ENCODE measurements around the gene LGR4. TPM values are rescaled to one million over a fixed set of nuclear protein-coding genes. Genes with fewer than 3 reads are reported as not detected.

The LGR4 gene
- total and polyA plus RNA-seq, 10 of the 15 experiments (the other 5 are each of a cell fraction or from before 2014, with no cell fraction given), result under 0.01 to 0.64 (median 0.04) TPM; not detected in 5

GRCh38 chr11:27317751-27318150, 154.8 kb downstream of the LGR4 start:
- Histone ChIP-seq H3K27me3 (replicated peaks in 1 of 2; ENCODE audit: control insufficient read depth in 2 of 2, insufficient read depth in 2 of 2, low read length in 1 of 2) (no peaks in the 10 kb centered on the region), H4K20me1 (ENCODE audit: control insufficient read depth, insufficient read depth) (no peaks in the 10 kb centered on the region), H3K9ac (ENCODE audit: control insufficient read depth, insufficient read depth, low read length) (no peak overlapping the region), H3K79me2 (ENCODE audit: control insufficient read depth, insufficient read depth, low read length) (no peaks in the 10 kb centered on the region), H3K4me2 (ENCODE audit: control insufficient read depth, insufficient read depth) (no peak overlapping the region), H3K4me3 (no peak overlapping the region), H3K27ac (ENCODE audit: control insufficient read depth, insufficient read depth) (no peak overlapping the region), H2AFZ (ENCODE audit: control insufficient read depth, low read depth, low read length) (no peak overlapping the region), H3K4me1 (ENCODE audit: control insufficient read depth, insufficient read depth, low read length) (no peaks in the 10 kb centered on the region), H3K36me3 (ENCODE audit: control insufficient read depth in 2 of 2, insufficient read depth in 2 of 2, low read length in 1 of 2) (no peaks in the 10 kb centered on the region), H3K9me3 (replicated peaks; ENCODE audit: control insufficient read depth, insufficient read depth, low read length) (no peaks in the 10 kb centered on the region)
- ChIA-PET SMC1A (ENCODE audit: uncharacterized antibody, unreplicated experiment) (interaction anchor here (0.6 kb wide), 1 partner anchor 178 kb away, joined by 3 read pairs; no protein-coding TSS in a partner anchor), CTCF (interaction anchor here (0.8 kb wide), 1 partner anchor 1357 kb away, joined by 4 read pairs; no protein-coding TSS in a partner anchor), RAD21 (ENCODE audit: unreplicated experiment) (interaction anchor here (0.9 to 1.5 kb wide), 2 partner anchors 21 to 84 kb away, joined by 4 read pairs; no protein-coding TSS in a partner anchor), POLR2A (no interaction called here)
- no peak for ATAC-seq
- in situ Hi-C loops (cut with MboI) (no loop called here), intact Hi-C loops (cut with micrococcal nuclease; ENCODE audit: unreplicated experiment) (no loop called here)
- TF ChIP-seq CHD4 (IDR thresholded peaks at IDR 0.05) (no peak), SIX5 (IDR thresholded peaks at IDR 0.05; ENCODE audit: low read depth, low read length, severe bottlenecking) (no peak), CHD2 (IDR thresholded peaks at IDR 0.05; ENCODE audit: borderline replicate concordance, low read depth, low read length) (no peak), ZNF24 (IDR thresholded peaks at IDR 0.05) (no peak), SIN3A (IDR thresholded peaks at IDR 0.05; ENCODE audit: low read depth, low read length) (no peak), POU2F2 (IDR thresholded peaks at IDR 0.05; ENCODE audit: borderline replicate concordance, low read depth, low read length) (no peak), RELA (IDR thresholded peaks at IDR 0.05; ENCODE audit: borderline replicate concordance, partially characterized antibody) (no peak), BCLAF1 (IDR thresholded peaks at IDR 0.05) (no peak), CHD1 (IDR thresholded peaks at IDR 0.05; ENCODE audit: low read depth, low read length) (no peak), JUND (IDR thresholded peaks at IDR 0.05; ENCODE audit: low read depth, low read length) (no peak), BHLHE40 (IDR thresholded peaks at IDR 0.05; ENCODE audit: borderline replicate concordance in 1 of 2, low read depth in 2 of 2, low read length in 1 of 2) (no peak)
- DNase-seq (ENCODE audit: low read depth, low spot score), result no peak
- WGBS (ENCODE audit: insufficient coverage, insufficient replicate concordance, low lambda C conversion rate, missing lambda C conversion rate), result 67% methylated on average over 2 of the region's 2 CpGs
- no TSS peak for BruUV-seq (replicated peaks)
- no peak for FAIRE-seq

Small RNAs within 50 kb of the gene (microRNA-seq; reads per million reads assigned to microRNA genes)
- gene MIR8087, result not detected

Small RNAs within 50 kb of the gene (small RNA-seq; reads per million reads assigned to genes)
- not detected for gene AC100771.1
- not detected for gene MIR8087
- not detected for gene RNA5SP339

Other genes with a start within 250 kb of the LGR4 start
- gene CCDC34, start 109.6 kb downstream of the LGR4 start, total RNA-seq (2014; rRNA removed), result 8.0 and 8.9 TPM in 2 replicates
- 22.3 and 22.9 TPM in 2 replicates for gene CCDC34, start 109.6 kb downstream of the LGR4 start, total RNA-seq (2014; rRNA removed; fragmentation: Illumina TruSeq; extraction: Trizol)
- gene CCDC34, start 109.6 kb downstream of the LGR4 start, total RNA-seq (2021), result 15.8 and 16.2 TPM in 2 replicates
- 10.7 and 16.4 TPM in 2 replicates for gene CCDC34, start 109.6 kb downstream of the LGR4 start, polyA plus RNA-seq (2011; rRNA removed)
- gene CCDC34, start 109.6 kb downstream of the LGR4 start, polyA plus RNA-seq (2014; fragmentation: Illumina TruSeq; extraction: Trizol), result 39.1 and 45.6 TPM in 2 replicates
- gene CCDC34, start 109.6 kb downstream of the LGR4 start, polyA plus RNA-seq (2014; fragmentation: Nextera tagmentation; extraction: Ambion mirVana), result 10 to 100 TPM in 1 of 2 experiments, 1 to 10 TPM in 1; 6.2 to 13.4 TPM
- 12.0 TPM in 2 replicates for gene CCDC34, start 109.6 kb downstream of the LGR4 start, polyA plus RNA-seq (2014; rRNA removed)
- gene CCDC34, start 109.6 kb downstream of the LGR4 start, polyA plus RNA-seq (2016; fragmentation: Nextera tagmentation; extraction: Ambion mirVana), result 10 to 100 TPM; 18.1 to 19.4 TPM
- gene LIN7C, start 34.0 kb upstream of the LGR4 start, total RNA-seq (2014; rRNA removed), result 13.8 and 18.6 TPM in 2 replicates
- gene LIN7C, start 34.0 kb upstream of the LGR4 start, total RNA-seq (2014; rRNA removed; fragmentation: Illumina TruSeq; extraction: Trizol), result 21.2 and 22.2 TPM in 2 replicates
- 14.9 and 16.3 TPM in 2 replicates for gene LIN7C, start 34.0 kb upstream of the LGR4 start, total RNA-seq (2021)
- gene LIN7C, start 34.0 kb upstream of the LGR4 start, polyA plus RNA-seq (2011; rRNA removed), result 13.8 and 21.4 TPM in 2 replicates
- 7.7 and 11.7 TPM in 2 replicates for gene LIN7C, start 34.0 kb upstream of the LGR4 start, polyA plus RNA-seq (2014; fragmentation: Illumina TruSeq; extraction: Trizol)
- 10 to 100 TPM in 1 of 2 experiments, 1 to 10 TPM in 1; 6.0 to 23.7 TPM for gene LIN7C, start 34.0 kb upstream of the LGR4 start, polyA plus RNA-seq (2014; fragmentation: Nextera tagmentation; extraction: Ambion mirVana)
- gene LIN7C, start 34.0 kb upstream of the LGR4 start, polyA plus RNA-seq (2014; rRNA removed), result 9.0 and 10.4 TPM in 2 replicates
- gene LIN7C, start 34.0 kb upstream of the LGR4 start, polyA plus RNA-seq (2016; fragmentation: Nextera tagmentation; extraction: Ambion mirVana), result 10 to 100 TPM; 18.7 to 20.5 TPM
- 0.06 TPM in 1 of 2 replicates, not detected in the other for gene BDNF, start 227.7 kb upstream of the LGR4 start, total RNA-seq (2014; rRNA removed)
- gene BDNF, start 227.7 kb upstream of the LGR4 start, total RNA-seq (2014; rRNA removed; fragmentation: Illumina TruSeq; extraction: Trizol), result 0.04 TPM in 1 of 2 replicates, not detected in the other
- gene BDNF, start 227.7 kb upstream of the LGR4 start, total RNA-seq (2021), result 0.05 and 0.08 TPM in 2 replicates
- 0.14 and 0.15 TPM in 2 replicates for gene BDNF, start 227.7 kb upstream of the LGR4 start, polyA plus RNA-seq (2011; rRNA removed)
- gene BDNF, start 227.7 kb upstream of the LGR4 start, polyA plus RNA-seq (2014; fragmentation: Illumina TruSeq; extraction: Trizol), result 0.05 TPM in 1 of 2 replicates, not detected in the other
- gene BDNF, start 227.7 kb upstream of the LGR4 start, polyA plus RNA-seq (2014; fragmentation: Nextera tagmentation; extraction: Ambion mirVana), result under 1 TPM; 0.02 to 0.03 TPM
- 0.05 TPM in 1 of 2 replicates, not detected in the other for gene BDNF, start 227.7 kb upstream of the LGR4 start, polyA plus RNA-seq (2014; rRNA removed)
- gene BDNF, start 227.7 kb upstream of the LGR4 start, polyA plus RNA-seq (2016; fragmentation: Nextera tagmentation; extraction: Ambion mirVana), result under 1 TPM; 0.07 to 0.24 TPM

Measured in GM12878 (cell line).